Stimulated activated CD8-positive, alpha-beta memory T cell treated with anti-CD3 and anti-CD28 coated beads, Interleukin-4, amount 100 ng/mL, for 24 hours (primary cell): Measurements from ENCODE around the gene FAF1.
A peak's percentile ranks its signal among the peaks of the same experiment; 100 is the strongest.

ENCODE experiments used
- DNase-seq: peaks from one replicate; pipeline ENCODE4 v3.0.0-alpha.2; 2020; ENCODE audit warnings: low read depth

Gene FAF1

GRCh38 chr1:50978144-50978851 lies 18.2 kb upstream of the FAF1 start:
- no peak for DNase-seq

GRCh38 chr1:50977575-50978143 lies 17.6 kb upstream of the FAF1 start:
- no peak for DNase-seq

- DNase-seq = no peak
These were observed 17.0 kb upstream of the FAF1 start for GRCh38 chr1:50976890-50977574.

- DNase-seq = no peak
These were observed 16.2 kb upstream of the FAF1 start for GRCh38 chr1:50976111-50976889.

- no peak for DNase-seq
These were observed 15.4 kb upstream of the FAF1 start for GRCh38 chr1:50975436-50975835.

- DNase-seq = no peak
These were observed 14.5 kb upstream of the FAF1 start for GRCh38 chr1:50974618-50974935.

GRCh38 chr1:50973875-50974617 lies 14.0 kb upstream of the FAF1 start:
- no peak for DNase-seq

- DNase-seq = no peak
These were observed 13.2 kb upstream of the FAF1 start for GRCh38 chr1:50973255-50973654.

GRCh38 chr1:50972766-50973165 lies 12.7 kb upstream of the FAF1 start:
- DNase-seq = no peak

- no peak for DNase-seq
These were observed 11.8 kb upstream of the FAF1 start for GRCh38 chr1:50971748-50972305.

GRCh38 chr1:50970931-50971582 lies 11.0 kb upstream of the FAF1 start:
- no peak for DNase-seq

GRCh38 chr1:50970509-50970887 lies 10.4 kb upstream of the FAF1 start:
- DNase-seq = no peak

- no peak for DNase-seq
These were observed 9.8 kb upstream of the FAF1 start, which contains the start of gene CDKN2C for GRCh38 chr1:50969611-50970508. Gene CDKN2C (plus strand): TSS chr1:50970245. CDS start chr1:50970369, 124 bp downstream.

- DNase-seq = no peak
These were observed 8.9 kb upstream of the FAF1 start for GRCh38 chr1:50968821-50969610.

GRCh38 chr1:50968158-50968820 lies 8.2 kb upstream of the FAF1 start:
- DNase-seq = peak; percentile 72

- DNase-seq = no peak
These were observed 7.5 kb upstream of the FAF1 start for GRCh38 chr1:50967416-50968157.

- DNase-seq = no peak
These were observed 6.9 kb upstream of the FAF1 start for GRCh38 chr1:50966991-50967390.

GRCh38 chr1:50964863-50965262 lies 4.8 kb upstream of the FAF1 start:
- DNase-seq = no peak
